ENCODE data around the gene SCGB3A1. TPM values are rescaled to one million over a fixed set of nuclear protein-coding genes. Genes with fewer than 3 reads are reported as not detected.

The SCGB3A1 gene
- total and polyA plus RNA-seq, 9 of the 15 experiments (the other 6 are each of a cell fraction or from before 2014, with no cell fraction given), result 0.33 TPM; not detected in 8

DNA sequence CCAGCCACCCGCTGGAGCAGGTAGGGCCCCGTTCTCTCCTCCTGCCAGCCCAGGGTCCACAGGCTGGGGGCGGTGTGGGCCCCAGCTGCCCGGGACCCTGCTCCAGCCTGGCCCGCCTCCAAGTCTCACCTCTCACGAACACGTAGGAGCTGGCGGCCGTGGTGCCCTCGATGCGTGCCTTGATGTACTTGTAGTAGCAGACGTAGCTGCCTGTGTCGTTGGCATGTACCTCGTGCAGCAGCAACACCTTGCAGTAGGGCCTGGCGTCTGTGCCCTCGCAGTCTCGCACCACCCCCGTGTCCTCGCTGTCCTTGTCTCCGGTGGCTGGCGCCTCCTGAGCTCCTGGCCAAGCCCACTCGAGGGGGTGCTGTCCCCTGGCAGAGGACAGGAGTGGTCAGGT, 39.1 kb upstream of the SCGB3A1 start:
- intact Hi-C loops (cut with micrococcal nuclease) (no loop called here), in situ Hi-C loops (cut with MboI) (no loop called here)
- no peak for FAIRE-seq
- Histone ChIP-seq H3K79me2 (ENCODE audit: control insufficient read depth, insufficient read depth, low read length) (no peaks in the 10 kb centered on the region), H3K4me3 (no peak overlapping the region), H3K4me2 (ENCODE audit: insufficient read depth, low read length) (no peak overlapping the region), H3K9me1 (ENCODE audit: control insufficient read depth, insufficient read depth, low read length) (no peaks in the 10 kb centered on the region), H3K9me3 (replicated peaks; ENCODE audit: control insufficient read depth, insufficient read depth, low read depth, low read length) (no peaks in the 10 kb centered on the region), H3K27ac (ENCODE audit: extremely low read depth, low read depth, low read length) (no peak overlapping the region), H4K20me1 (replicated peaks; ENCODE audit: control insufficient read depth, insufficient read depth, low read length) (peaks cover 6% of the 10 kb centered on the region), H3K36me3 (ENCODE audit: control insufficient read depth, insufficient read depth, low read length) (no peaks in the 10 kb centered on the region), H2AFZ (ENCODE audit: low read depth, low read length) (no peak overlapping the region), H3K27me3 (ENCODE audit: control insufficient read depth in 2 of 2, insufficient read depth in 2 of 2, low read length in 2 of 2) (peaks cover 17 to 77% of the 10 kb centered on the region in 2 experiments; a peak in 4 of 5 replicates), H3K9ac (ENCODE audit: insufficient read depth in 1 of 2, low read depth in 2 of 2, low read length in 2 of 2) (no peak overlapping the region), H3K4me1 (replicated peaks in 1 of 2; ENCODE audit: control insufficient read depth in 2 of 2, insufficient read depth in 2 of 2, low read length in 2 of 2) (peaks cover 0 to 56% of the 10 kb centered on the region in 2 experiments; a peak in 2 of 5 replicates)
- CTCF ChIA-PET (ENCODE audit: low intra/inter-chr PET ratio), result interaction anchor here (0.6 kb wide), 1 partner anchor 86 kb away, joined by 3 read pairs; no protein-coding TSS in a partner anchor
- no peak for DNase-seq (ENCODE audit: extremely low read depth in 1 of 4, low spot score in 3 of 4)
- no TSS peak for BruUV-seq (replicated peaks)
- ATAC-seq, result no peak
- POLR2A ChIA-PET, result no interaction called here
- 23% methylated on average over 17 of the region's 22 CpGs for WGBS (ENCODE audit: insufficient coverage, low coverage, missing lambda C conversion rate)
- TF ChIP-seq EHMT2 (IDR thresholded peaks at IDR 0.05) (no peak), ZNF280A (IDR thresholded peaks at IDR 0.05; ENCODE audit: low read depth, partially characterized antibody) (no peak), ZFP36 (IDR thresholded peaks at IDR 0.05; ENCODE audit: low read depth, low read length, partially characterized antibody) (no peak), ZBTB34 (CRISPR knock-in tag; IDR thresholded peaks at IDR 0.05) (no peak), NUFIP1 (IDR thresholded peaks at IDR 0.05; ENCODE audit: partially characterized antibody) (no peak), CAMTA2 (CRISPR knock-in tag; conservative IDR thresholded peaks at IDR 0.05) (no peak), ZZZ3 (IDR thresholded peaks at IDR 0.05) (no peak), EWSR1 (IDR thresholded peaks at IDR 0.05; ENCODE audit: borderline replicate concordance, low read depth, partially characterized antibody) (no peak), KLF13 (tag; IDR thresholded peaks at IDR 0.05; ENCODE audit: borderline replicate concordance, low read depth) (no peak), KLF16 (IDR thresholded peaks at IDR 0.05) (no peak), ZNF324 (CRISPR knock-in tag; IDR thresholded peaks at IDR 0.05) (no peak), TSHZ1 (CRISPR knock-in tag; IDR thresholded peaks at IDR 0.05) (no peak), ESRRA (IDR thresholded peaks at IDR 0.05; ENCODE audit: borderline replicate concordance, low read depth) (no peak), DEAF1 (CRISPR knock-in tag; IDR thresholded peaks at IDR 0.05) (no peak)
